Neural cell (in vitro differentiated cells): ENCODE results near the gene ANO4.

ENCODE experiments used
- EP300 ChIP-seq: fragments of 450-650 bp; conservative IDR thresholded peaks from 2 replicates; pipeline ENCODE4 v1.6.1; 2014; ENCODE audit warnings: antibody characterized with exemption, mild to moderate bottlenecking, moderate library complexity; ENCODE audit not compliant: poor library complexity, severe bottlenecking
- EZH2 ChIP-seq: fragments of 200-600, 300-800 bp; shearing (Covaris generic), sonication (generic); IDR thresholded peaks from 2 replicates; pipeline ENCODE4 v1.6.1; 2014; ENCODE audit warnings: antibody characterized with exemption, low read length, borderline replicate concordance, mild to moderate bottlenecking; ENCODE audit not compliant: insufficient read depth, poor library complexity, severe bottlenecking
- POLR2AphosphoS5 ChIP-seq: IDR thresholded peaks from 2 replicates; pipeline ENCODE4 v1.6.1; 2012
- TAF1 ChIP-seq: IDR thresholded peaks from 2 replicates; pipeline ENCODE4 v1.6.1; 2012; ENCODE audit warnings: low read depth
- TF ChIP-seq, protein P1 (sequence below): fragments of 450-650 bp; IDR thresholded peaks from 2 replicates; pipeline ENCODE4 v1.5.1; 2014; ENCODE audit warnings: antibody characterized with exemption, mild to moderate bottlenecking, moderate library complexity; ENCODE audit not compliant: poor library complexity, severe bottlenecking
- TF ChIP-seq, protein P2 (sequence below): IDR thresholded peaks from 2 replicates; pipeline ENCODE4 v1.6.1; 2012; ENCODE audit warnings: borderline replicate concordance

DNA sequence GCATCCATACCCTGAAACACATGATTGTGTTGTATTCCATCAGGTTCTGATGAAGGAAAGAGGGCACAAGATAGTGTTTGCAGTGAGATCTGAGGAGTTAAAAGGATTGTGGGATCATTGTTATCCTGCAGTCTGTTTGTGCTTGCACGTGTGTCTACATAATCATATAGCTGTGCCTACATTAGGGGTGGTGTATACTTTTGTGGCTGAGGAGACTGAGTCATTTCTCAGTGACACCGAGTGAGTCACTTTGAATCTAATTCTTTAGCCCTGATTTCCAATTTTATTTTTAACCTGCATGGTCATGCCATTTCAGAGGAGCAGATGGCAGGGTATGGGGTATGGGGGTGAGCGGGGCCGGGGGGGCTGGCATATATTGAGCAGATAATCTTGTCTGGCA is 133.2 kb downstream of the ANO4 start:
- TF ChIP-seq, protein P1, sequence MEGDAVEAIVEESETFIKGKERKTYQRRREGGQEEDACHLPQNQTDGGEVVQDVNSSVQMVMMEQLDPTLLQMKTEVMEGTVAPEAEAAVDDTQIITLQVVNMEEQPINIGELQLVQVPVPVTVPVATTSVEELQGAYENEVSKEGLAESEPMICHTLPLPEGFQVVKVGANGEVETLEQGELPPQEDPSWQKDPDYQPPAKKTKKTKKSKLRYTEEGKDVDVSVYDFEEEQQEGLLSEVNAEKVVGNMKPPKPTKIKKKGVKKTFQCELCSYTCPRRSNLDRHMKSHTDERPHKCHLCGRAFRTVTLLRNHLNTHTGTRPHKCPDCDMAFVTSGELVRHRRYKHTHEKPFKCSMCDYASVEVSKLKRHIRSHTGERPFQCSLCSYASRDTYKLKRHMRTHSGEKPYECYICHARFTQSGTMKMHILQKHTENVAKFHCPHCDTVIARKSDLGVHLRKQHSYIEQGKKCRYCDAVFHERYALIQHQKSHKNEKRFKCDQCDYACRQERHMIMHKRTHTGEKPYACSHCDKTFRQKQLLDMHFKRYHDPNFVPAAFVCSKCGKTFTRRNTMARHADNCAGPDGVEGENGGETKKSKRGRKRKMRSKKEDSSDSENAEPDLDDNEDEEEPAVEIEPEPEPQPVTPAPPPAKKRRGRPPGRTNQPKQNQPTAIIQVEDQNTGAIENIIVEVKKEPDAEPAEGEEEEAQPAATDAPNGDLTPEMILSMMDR: no peak
- TF ChIP-seq TAF1 (no peak), EP300 (no peak), POLR2AphosphoS5 (no peak), EZH2 (no peak)
- TF ChIP-seq, protein P2, sequence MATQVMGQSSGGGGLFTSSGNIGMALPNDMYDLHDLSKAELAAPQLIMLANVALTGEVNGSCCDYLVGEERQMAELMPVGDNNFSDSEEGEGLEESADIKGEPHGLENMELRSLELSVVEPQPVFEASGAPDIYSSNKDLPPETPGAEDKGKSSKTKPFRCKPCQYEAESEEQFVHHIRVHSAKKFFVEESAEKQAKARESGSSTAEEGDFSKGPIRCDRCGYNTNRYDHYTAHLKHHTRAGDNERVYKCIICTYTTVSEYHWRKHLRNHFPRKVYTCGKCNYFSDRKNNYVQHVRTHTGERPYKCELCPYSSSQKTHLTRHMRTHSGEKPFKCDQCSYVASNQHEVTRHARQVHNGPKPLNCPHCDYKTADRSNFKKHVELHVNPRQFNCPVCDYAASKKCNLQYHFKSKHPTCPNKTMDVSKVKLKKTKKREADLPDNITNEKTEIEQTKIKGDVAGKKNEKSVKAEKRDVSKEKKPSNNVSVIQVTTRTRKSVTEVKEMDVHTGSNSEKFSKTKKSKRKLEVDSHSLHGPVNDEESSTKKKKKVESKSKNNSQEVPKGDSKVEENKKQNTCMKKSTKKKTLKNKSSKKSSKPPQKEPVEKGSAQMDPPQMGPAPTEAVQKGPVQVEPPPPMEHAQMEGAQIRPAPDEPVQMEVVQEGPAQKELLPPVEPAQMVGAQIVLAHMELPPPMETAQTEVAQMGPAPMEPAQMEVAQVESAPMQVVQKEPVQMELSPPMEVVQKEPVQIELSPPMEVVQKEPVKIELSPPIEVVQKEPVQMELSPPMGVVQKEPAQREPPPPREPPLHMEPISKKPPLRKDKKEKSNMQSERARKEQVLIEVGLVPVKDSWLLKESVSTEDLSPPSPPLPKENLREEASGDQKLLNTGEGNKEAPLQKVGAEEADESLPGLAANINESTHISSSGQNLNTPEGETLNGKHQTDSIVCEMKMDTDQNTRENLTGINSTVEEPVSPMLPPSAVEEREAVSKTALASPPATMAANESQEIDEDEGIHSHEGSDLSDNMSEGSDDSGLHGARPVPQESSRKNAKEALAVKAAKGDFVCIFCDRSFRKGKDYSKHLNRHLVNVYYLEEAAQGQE: no peak
